Panc1 (cell line): ENCODE data around the gene VASH2.

Source experiments
- SIN3A ChIP-seq: IDR thresholded peaks from 2 replicates; pipeline ENCODE4 v1.6.1; 2012; ENCODE audit warnings: low read depth, mild to moderate bottlenecking, low read length, moderate library complexity, borderline replicate concordance; ENCODE audit not compliant: insufficient read depth
- TF ChIP-seq, protein P1 (sequence below): fragments of 450-650 bp; IDR thresholded peaks from 2 replicates; pipeline ENCODE4 v1.5.1; 2017; ENCODE audit warnings: mild to moderate bottlenecking

DNA sequence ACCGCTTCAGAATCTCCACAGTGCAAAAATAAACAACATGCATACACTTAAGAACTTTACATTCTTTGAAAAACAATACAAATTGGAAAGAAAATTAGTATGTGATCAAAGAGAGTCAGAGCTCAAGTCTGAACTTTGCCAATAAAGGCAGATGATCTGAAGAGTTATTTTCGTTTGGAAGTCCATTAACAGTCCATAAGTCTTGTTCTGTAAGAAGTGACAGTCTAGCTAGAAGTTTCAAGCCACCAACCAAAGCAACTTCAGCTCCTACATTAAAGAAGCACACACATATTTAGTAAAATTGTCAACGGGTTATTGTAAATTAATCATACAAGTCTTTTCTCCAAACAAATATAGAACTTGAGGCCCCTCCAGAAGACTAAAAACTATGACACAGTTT lies 44.6 kb downstream of the VASH2 start:
- TF ChIP-seq, protein P1, sequence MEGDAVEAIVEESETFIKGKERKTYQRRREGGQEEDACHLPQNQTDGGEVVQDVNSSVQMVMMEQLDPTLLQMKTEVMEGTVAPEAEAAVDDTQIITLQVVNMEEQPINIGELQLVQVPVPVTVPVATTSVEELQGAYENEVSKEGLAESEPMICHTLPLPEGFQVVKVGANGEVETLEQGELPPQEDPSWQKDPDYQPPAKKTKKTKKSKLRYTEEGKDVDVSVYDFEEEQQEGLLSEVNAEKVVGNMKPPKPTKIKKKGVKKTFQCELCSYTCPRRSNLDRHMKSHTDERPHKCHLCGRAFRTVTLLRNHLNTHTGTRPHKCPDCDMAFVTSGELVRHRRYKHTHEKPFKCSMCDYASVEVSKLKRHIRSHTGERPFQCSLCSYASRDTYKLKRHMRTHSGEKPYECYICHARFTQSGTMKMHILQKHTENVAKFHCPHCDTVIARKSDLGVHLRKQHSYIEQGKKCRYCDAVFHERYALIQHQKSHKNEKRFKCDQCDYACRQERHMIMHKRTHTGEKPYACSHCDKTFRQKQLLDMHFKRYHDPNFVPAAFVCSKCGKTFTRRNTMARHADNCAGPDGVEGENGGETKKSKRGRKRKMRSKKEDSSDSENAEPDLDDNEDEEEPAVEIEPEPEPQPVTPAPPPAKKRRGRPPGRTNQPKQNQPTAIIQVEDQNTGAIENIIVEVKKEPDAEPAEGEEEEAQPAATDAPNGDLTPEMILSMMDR, result no peak
- TF ChIP-seq SIN3A, result no peak
